ENCODE results near the gene PDLIM7. TPM values are rescaled to one million over a fixed set of nuclear protein-coding genes. Genes with fewer than 3 reads are reported as not detected.
A peak's percentile ranks its signal among the peaks of the same experiment; 100 is the strongest.

Gene PDLIM7
- total and polyA plus RNA-seq, 2 of the 4 experiments (the other 2 are of a cell fraction) = 70.4 to 534 TPM

DNA sequence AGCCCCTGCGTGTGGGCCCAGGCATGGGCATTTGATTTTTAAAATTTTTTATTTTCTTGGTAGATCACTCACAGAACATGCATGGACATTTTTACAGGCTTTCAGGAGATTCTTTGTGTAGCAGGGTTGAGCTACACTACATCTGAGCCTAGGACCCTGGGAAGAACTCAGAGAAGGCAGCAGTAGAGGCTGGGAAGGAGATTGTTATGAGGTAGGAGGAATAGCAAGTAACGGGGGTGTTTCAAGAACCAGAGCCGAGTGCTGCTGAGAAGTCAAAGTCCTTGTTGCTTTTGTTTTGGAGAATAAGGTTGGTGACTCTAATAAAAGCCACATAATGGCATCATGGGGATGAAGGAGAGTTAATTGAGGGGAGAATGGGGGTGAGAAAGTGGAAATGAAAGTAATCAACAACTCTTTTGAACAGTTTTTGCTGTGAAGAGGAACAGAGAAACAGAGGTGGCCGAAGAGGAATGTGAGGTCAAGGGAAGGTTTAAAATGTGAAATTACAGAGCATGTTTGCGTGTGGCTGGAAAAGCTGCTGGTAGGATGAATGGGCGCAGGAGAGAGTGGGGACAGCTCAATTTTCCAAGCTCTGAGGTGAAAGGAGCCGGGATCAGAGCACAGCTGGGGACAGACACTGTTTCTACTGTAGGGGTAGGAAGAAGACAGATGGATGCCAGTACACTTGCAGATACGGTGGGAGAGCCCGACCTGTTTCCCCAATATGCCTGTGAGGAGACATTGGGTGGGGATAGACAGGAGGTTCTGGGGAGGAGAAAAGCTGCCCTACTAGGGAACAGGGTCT is 4.7 kb upstream of the PDLIM7 start (continued):
- TF ChIP-seq MAFK (IDR thresholded peaks at IDR 0.05; ENCODE audit: low read depth, low read length) (no peak), CEBPB (IDR thresholded peaks at IDR 0.05; ENCODE audit: low read depth, low read length) (no peak)

DNA sequence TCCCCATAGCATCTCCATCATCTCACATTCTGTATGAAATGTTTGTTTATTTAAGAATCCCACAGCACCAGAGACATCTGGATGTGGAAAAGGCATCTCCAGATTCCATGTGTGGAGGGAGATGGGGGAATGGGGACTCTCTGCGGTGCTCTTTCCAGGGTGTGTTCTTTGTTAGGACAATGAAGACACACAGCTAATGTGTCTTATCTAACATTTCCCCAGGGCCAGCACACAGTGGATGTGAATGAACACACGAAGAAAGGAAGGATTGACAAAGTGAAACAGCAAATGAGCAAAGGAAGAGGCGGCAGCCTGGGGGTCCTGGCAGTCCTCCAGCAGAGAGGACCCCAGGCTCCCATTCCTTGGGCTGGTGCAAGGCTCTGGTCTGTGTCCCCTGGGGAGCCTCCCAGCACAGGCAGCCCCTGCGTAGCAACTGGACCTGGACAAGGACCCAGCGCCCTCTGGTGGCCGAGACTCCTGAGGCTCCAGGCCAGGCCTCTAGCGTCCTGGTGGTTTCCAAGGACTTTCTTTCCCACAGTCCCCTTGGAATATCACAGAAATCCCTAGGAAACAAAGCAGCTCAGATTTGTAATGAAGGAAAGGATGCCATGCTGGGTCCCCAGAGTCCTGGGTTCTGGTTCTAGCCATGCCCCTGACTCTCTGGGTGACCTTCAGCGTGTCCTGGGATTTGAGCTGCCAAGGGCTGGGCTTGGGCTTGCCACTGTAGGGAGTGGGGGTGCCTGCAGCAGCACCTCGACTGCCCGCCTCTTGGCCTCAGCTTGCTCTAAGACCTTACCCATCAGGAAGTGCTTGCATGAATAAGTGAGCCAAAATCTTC is 3.5 kb upstream of the PDLIM7 start:
- H2AFZ ChIP-seq (replicated peaks; ENCODE audit: low read length, poor library complexity) = peak overlapping the region; percentile 64
- peak; percentile 76 for TF ChIP-seq MAZ (IDR thresholded peaks at IDR 0.05; ENCODE audit: borderline replicate concordance, low read depth, low read length)
- TF ChIP-seq, protein P1, sequence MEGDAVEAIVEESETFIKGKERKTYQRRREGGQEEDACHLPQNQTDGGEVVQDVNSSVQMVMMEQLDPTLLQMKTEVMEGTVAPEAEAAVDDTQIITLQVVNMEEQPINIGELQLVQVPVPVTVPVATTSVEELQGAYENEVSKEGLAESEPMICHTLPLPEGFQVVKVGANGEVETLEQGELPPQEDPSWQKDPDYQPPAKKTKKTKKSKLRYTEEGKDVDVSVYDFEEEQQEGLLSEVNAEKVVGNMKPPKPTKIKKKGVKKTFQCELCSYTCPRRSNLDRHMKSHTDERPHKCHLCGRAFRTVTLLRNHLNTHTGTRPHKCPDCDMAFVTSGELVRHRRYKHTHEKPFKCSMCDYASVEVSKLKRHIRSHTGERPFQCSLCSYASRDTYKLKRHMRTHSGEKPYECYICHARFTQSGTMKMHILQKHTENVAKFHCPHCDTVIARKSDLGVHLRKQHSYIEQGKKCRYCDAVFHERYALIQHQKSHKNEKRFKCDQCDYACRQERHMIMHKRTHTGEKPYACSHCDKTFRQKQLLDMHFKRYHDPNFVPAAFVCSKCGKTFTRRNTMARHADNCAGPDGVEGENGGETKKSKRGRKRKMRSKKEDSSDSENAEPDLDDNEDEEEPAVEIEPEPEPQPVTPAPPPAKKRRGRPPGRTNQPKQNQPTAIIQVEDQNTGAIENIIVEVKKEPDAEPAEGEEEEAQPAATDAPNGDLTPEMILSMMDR (conservative IDR thresholded peaks at IDR 0.05; ENCODE audit: low read depth, low read length) = peak; percentile 94
- peak; percentile 88 for TF ChIP-seq SMC3 (IDR thresholded peaks at IDR 0.05; ENCODE audit: low read depth, low read length)
- TF ChIP-seq FOS (IDR thresholded peaks at IDR 0.05; ENCODE audit: low read depth, low read length) = no peak
- peak; percentile 84 for TF ChIP-seq RAD21 (IDR thresholded peaks at IDR 0.05; ENCODE audit: low read length)
- TF ChIP-seq, protein P2, sequence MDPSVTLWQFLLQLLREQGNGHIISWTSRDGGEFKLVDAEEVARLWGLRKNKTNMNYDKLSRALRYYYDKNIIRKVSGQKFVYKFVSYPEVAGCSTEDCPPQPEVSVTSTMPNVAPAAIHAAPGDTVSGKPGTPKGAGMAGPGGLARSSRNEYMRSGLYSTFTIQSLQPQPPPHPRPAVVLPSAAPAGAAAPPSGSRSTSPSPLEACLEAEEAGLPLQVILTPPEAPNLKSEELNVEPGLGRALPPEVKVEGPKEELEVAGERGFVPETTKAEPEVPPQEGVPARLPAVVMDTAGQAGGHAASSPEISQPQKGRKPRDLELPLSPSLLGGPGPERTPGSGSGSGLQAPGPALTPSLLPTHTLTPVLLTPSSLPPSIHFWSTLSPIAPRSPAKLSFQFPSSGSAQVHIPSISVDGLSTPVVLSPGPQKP (IDR thresholded peaks at IDR 0.05; ENCODE audit: borderline replicate concordance, low read depth, low read length) = no peak
- H3K56ac ChIP-seq (ENCODE audit: extremely low read depth, insufficient read depth, low read length) = no peak overlapping the region
- peaks cover 9 to 22% of the 10 kb centered on the region in 2 experiments for H3K79me1 ChIP-seq (ENCODE audit: low read depth in 1 of 2, low read length in 2 of 2)
- peak overlapping the region in 1 of 2 experiments; percentile 39; a peak in 1 of 4 replicates for H4K8ac ChIP-seq (ENCODE audit: low read depth in 2 of 2, low read length in 2 of 2)
- H3K9me1 ChIP-seq (ENCODE audit: insufficient read depth, low read length) = peaks cover 3% of the 10 kb centered on the region; the same call in 1 of the 2 replicates
- H4K91ac ChIP-seq (ENCODE audit: insufficient read depth, low read depth, low read length) = 0 out of 2 replicates have a peak overlapping the region, but pooled peaks have one; percentile 37
- H3K4me2 ChIP-seq (ENCODE audit: low read depth, low read length) = peak overlapping the region; percentile 4; the same call in 1 of the 2 replicates
- peak overlapping the region; percentile 75 for H2AK9ac ChIP-seq (replicated peaks; ENCODE audit: low read depth, low read length, poor library complexity)
- H3K4ac ChIP-seq (ENCODE audit: low read depth, low read length) = peak overlapping the region; percentile 52
- H2BK20ac ChIP-seq (ENCODE audit: low read depth, low read length) = 0 out of 2 replicates have a peak overlapping the region, but pooled peaks have one; percentile 17
- H2BK15ac ChIP-seq (ENCODE audit: low read depth, low read length) = no peak overlapping the region
- H3K27me3 ChIP-seq (ENCODE audit: control insufficient read depth, insufficient read depth, low read length) = no peaks in the 10 kb centered on the region
- ATAC-seq (ENCODE audit: low read depth) (peak; percentile 36), DNase-seq (peak; percentile 85)
- no TSS peak for BruUV-seq (replicated peaks)
- no peak overlapping the region for H3K23ac ChIP-seq (ENCODE audit: low read depth, low read length)
- no peak overlapping the region for H2BK5ac ChIP-seq (ENCODE audit: low read depth, low read length, poor library complexity, severe bottlenecking)
- no peak overlapping the region for H2AK5ac ChIP-seq (ENCODE audit: low read depth, low read length)
- POLR2A ChIA-PET (ENCODE audit: unreplicated experiment) = no interaction called here
- H3K27ac ChIP-seq (ENCODE audit: insufficient read depth, low read length) = peak overlapping the region; percentile 35; the same call in 1 of the 2 replicates
- H4K20me1 ChIP-seq (ENCODE audit: insufficient read depth, low read length) = peaks cover 13% of the 10 kb centered on the region
- dilution Hi-C loops (cut with HindIII; ENCODE audit: low sequenced_read_pairs, unreplicated experiment) (no loop called here), intact Hi-C loops (cut with micrococcal nuclease) (loop anchor here (1.0 to 2.0 kb wide), 7 partner anchors 46 to 386 kb away; partner anchors contain the start of gene MXD3), in situ Hi-C loops (cut with MboI; ENCODE audit: low sequenced_read_pairs) (no loop called here)
- H3K4me3 ChIP-seq (ENCODE audit: insufficient read depth, low read depth, low read length) = no peak overlapping the region
- H4K5ac ChIP-seq (ENCODE audit: low read depth, low read length) = no peak overlapping the region
- H3K14ac ChIP-seq (replicated peaks; ENCODE audit: low read depth, low read length) = peak overlapping the region; percentile 38; the same call in 1 of the 2 replicates
- H2BK120ac ChIP-seq (ENCODE audit: low read depth, low read length) = no peak overlapping the region
- H3K9me3 ChIP-seq (ENCODE audit: control insufficient read depth, insufficient read depth, low read length) = no peaks in the 10 kb centered on the region
- no CpG with 5 or more reads among the region's 10 CpGs for WGBS, 2 experiments (ENCODE audit: extremely low coverage in 2 of 2, insufficient read length in 1 of 2)
- H3K18ac ChIP-seq (ENCODE audit: low read depth, low read length) = no peak overlapping the region
- peaks cover 16% of the 10 kb centered on the region for H3K4me1 ChIP-seq (ENCODE audit: control insufficient read depth, insufficient read depth, low read length)
- H3K36me3 ChIP-seq (ENCODE audit: control insufficient read depth, insufficient read depth, low read length) = peaks cover 8% of the 10 kb centered on the region
- CTCF ChIA-PET = interaction anchor here (0.6 to 1.5 kb wide), 10 partner anchors 10 to 403 kb away, joined by 3 to 10 read pairs (median 4); no protein-coding TSS in a partner anchor
- no peak overlapping the region for H3K9ac ChIP-seq (ENCODE audit: low read depth, low read length)

All from IMR-90 (cell line).